Breast epithelium (tissue), 4 donors: ENCODE results near the gene TMEM170A. TPM values are rescaled to one million over a fixed set of nuclear protein-coding genes. Genes with fewer than 3 reads are reported as not detected.

Experiments used
- DNase-seq, 2 donors: peaks; one replicate each; pipeline ENCODE4 v3.0.0-alpha.2; 2019; ENCODE audit warnings: low spot score in 2 of 2
- H3K27ac ChIP-seq, 2 donors: fragments of 200-600 bp; sonication (generic) in 1 of 2; one replicate each; pipeline ENCODE4 v1.5.1; 2016 to 2019; ENCODE audit warnings: mild to moderate bottlenecking in 1 of 2
- H3K27me3 ChIP-seq, 2 donors: fragments of 200-600 bp; sonication (generic) in 1 of 2; one replicate each; pipeline versions ENCODE4 v1.5.1 to v1.6.0; 2017 to 2019; ENCODE audit warnings: control low read depth in 1 of 2, mild to moderate bottlenecking in 1 of 2
- H3K36me3 ChIP-seq: fragments of 200-600 bp; one replicate; pipeline ENCODE4 v1.5.1; 2019
- H3K4me1 ChIP-seq, 2 donors: fragments of 200-600 bp; sonication (generic); one replicate each; pipeline ENCODE4 v1.5.1; 2016 to 2019; ENCODE audit warnings: control low read depth in 1 of 2
- H3K4me3 ChIP-seq, 3 donors: fragments of 200-600 bp; sonication (generic); 1 replicate in 2 of 3; 2 replicates in 1 of 3; pipeline ENCODE4 v1.5.1; 2016 to 2019; ENCODE audit warnings: mild to moderate bottlenecking in 3 of 3, moderate library complexity in 2 of 3
- H3K9me3 ChIP-seq, 2 donors: fragments of 200-600 bp; sonication (generic) in 1 of 2; one replicate each; pipeline ENCODE4 v1.5.1; 2016 to 2019; ENCODE audit warnings: control low read depth in 1 of 2
- CTCF ChIP-seq, 3 donors: fragments of 450-650 bp; IDR thresholded peaks; one replicate each; pipeline ENCODE4 v1.5.1; 2016 to 2017; ENCODE audit warnings: antibody characterized with exemption in 3 of 3, mild to moderate bottlenecking in 3 of 3, moderate library complexity in 3 of 3
- POLR2A ChIP-seq: fragments of 450-650 bp; IDR thresholded peaks from one replicate; pipeline ENCODE4 v1.6.1; 2016; ENCODE audit warnings: antibody characterized with exemption, mild to moderate bottlenecking, moderate library complexity
- POLR2AphosphoS5 ChIP-seq, 3 donors: sonication (generic); formaldehyde crosslinking; IDR thresholded peaks; one replicate each; pipeline ENCODE4 v1.6.1; 2017; ENCODE audit warnings: antibody characterized with exemption in 3 of 3
- intact Hi-C: fragments of 100-400 bp; cut with DNase I; formaldehyde crosslinking; loops from one replicate; pipeline ENCODE4 v1.15.1; 2023; ENCODE audit warnings: low total_unique reads
- total RNA-seq, 3 donors: library from RNA; depleted of rRNA; stranded (reverse); fragments of >200 nt; gene quantifications; one replicate each; pipeline ENCODE4 v1.1.0, GENCODE V29; 2016

The TMEM170A gene, protein sequence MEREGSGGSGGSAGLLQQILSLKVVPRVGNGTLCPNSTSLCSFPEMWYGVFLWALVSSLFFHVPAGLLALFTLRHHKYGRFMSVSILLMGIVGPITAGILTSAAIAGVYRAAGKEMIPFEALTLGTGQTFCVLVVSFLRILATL
- total RNA-seq, result 10 to 100 TPM; 12.8 to 36.3 (median 22.0) TPM

GRCh38 chr16:75464122-75464918 lies at the start of gene TMEM170A:
Gene TMEM170A, minus strand, starts transcription at chr16:75464689. Its CDS starts 89 bp downstream, at chr16:75464600.
- Histone ChIP-seq H3K27ac (peak within 1 kb of the TSS; percentile 95), H3K27me3 (no peaks in the 10 kb centered on the region), H3K4me3 (peak within 1 kb of the TSS; percentile 76 to 93 (median 84)), H3K36me3 (no peaks in the 10 kb centered on the region), H3K4me1 (no peaks in the 10 kb centered on the region), H3K9me3 (no peaks in the 10 kb centered on the region)
- peak; percentile 100 for DNase-seq
- TF ChIP-seq POLR2AphosphoS5 (IDR thresholded peaks at IDR 0.05), result peak; percentile 88 to 96 (median 92)
- TF ChIP-seq CTCF (IDR thresholded peaks at IDR 0.05), result peak; percentile 100
- TF ChIP-seq POLR2A, result peak; percentile 72
- intact Hi-C loops, result no loop called here

DNA sequence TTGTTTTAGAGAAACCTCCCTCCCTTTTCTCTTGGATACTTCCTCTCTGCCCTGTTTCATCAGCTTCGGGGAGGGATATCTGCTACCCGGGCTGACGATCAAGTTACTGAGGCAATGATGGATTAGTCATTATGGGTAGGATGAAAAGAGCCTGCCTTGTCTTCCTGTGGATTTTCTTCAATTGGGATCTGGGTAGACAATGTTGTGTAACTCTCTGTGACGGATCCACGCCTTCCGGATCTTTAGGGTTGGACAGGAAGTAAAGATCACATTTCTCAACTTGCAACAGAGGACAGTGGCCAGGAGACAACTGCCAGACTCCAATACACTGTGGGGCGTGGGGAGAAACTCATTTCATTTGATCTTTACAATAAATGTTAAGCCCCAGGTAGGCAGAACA lies 42.1 kb upstream of the TMEM170A start:
- DNase-seq, result peak in 1 of 2 donors; percentile 29
- peak overlapping the region in 1 of 2 donors; percentile 21 for H3K27ac ChIP-seq
- H3K27me3 ChIP-seq, result no peaks in the 10 kb centered on the region
- intact Hi-C loops, result loop anchor here (10.0 kb wide), 1 partner anchor 708 kb away; no protein-coding TSS in a partner anchor
- no peaks in the 10 kb centered on the region for H3K9me3 ChIP-seq
- TF ChIP-seq POLR2AphosphoS5 (IDR thresholded peaks at IDR 0.05) (no peak), POLR2A (no peak), CTCF (IDR thresholded peaks at IDR 0.05) (no peak)
- no peak overlapping the region for H3K4me3 ChIP-seq
- no peaks in the 10 kb centered on the region for H3K36me3 ChIP-seq
- H3K4me1 ChIP-seq, result no peaks in the 10 kb centered on the region

- no peak for TF ChIP-seq POLR2A
- no peak for TF ChIP-seq POLR2AphosphoS5 (IDR thresholded peaks at IDR 0.05)
- TF ChIP-seq CTCF (IDR thresholded peaks at IDR 0.05), result no peak
- Histone ChIP-seq H3K36me3 (no peaks in the 10 kb centered on the region), H3K27ac (peak overlapping the region in 1 of 2 donors; percentile 21), H3K4me1 (no peaks in the 10 kb centered on the region), H3K4me3 (no peak overlapping the region), H3K27me3 (no peaks in the 10 kb centered on the region), H3K9me3 (no peaks in the 10 kb centered on the region)
- no peak for DNase-seq
- intact Hi-C loops, result loop anchor here (10.0 kb wide), 1 partner anchor 709 kb away; no protein-coding TSS in a partner anchor
Measured at GRCh38 chr16:75506107-75506506, 41.6 kb upstream of the TMEM170A start.

- TF ChIP-seq CTCF (IDR thresholded peaks at IDR 0.05) (no peak), POLR2AphosphoS5 (IDR thresholded peaks at IDR 0.05) (no peak), POLR2A (no peak)
- Histone ChIP-seq H3K27ac (no peak overlapping the region), H3K27me3 (no peaks in the 10 kb centered on the region), H3K9me3 (no peaks in the 10 kb centered on the region), H3K36me3 (no peaks in the 10 kb centered on the region), H3K4me1 (no peaks in the 10 kb centered on the region), H3K4me3 (no peak overlapping the region)
- intact Hi-C loops, result loop anchor here (10.0 kb wide), 1 partner anchor 711 kb away; no protein-coding TSS in a partner anchor
- DNase-seq, result no peak
Measured at GRCh38 chr16:75503801-75504200, 39.3 kb upstream of the TMEM170A start.
